ENCODE results near the gene SDK1.

Gene SDK1

DNA sequence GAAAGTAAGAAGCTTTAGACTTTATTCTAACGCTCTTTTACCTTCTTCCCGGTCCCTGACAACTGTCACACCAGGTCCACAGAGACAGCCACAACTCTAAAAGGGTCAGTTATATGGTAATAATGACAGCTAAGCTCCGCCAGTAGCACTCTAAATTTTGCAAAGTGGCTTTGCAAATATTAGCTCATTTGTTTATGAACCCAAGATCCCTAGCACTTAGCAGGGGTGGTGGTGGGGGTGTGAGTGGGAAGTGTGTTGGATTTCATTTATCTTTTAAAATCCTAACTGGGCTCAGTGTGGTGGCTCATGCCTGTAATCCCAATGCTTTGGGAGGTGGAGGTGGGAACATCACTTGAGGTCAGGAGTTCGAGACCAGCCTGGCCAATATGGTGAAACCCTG, 34.8 kb upstream of the SDK1 start:
- ChIA-PET CTCF (interaction anchor here (0.5 kb wide), 1 partner anchor 34 kb away, joined by 3 read pairs; no protein-coding TSS in a partner anchor), POLR2A (no interaction called here)
- no peak for TF ChIP-seq SP1 (IDR thresholded peaks at IDR 0.05)
- TF ChIP-seq ZNF384 (IDR thresholded peaks at IDR 0.05): no peak
- TF ChIP-seq HDGF (IDR thresholded peaks at IDR 0.05; ENCODE audit: borderline replicate concordance): no peak
- TF ChIP-seq, protein P1, sequence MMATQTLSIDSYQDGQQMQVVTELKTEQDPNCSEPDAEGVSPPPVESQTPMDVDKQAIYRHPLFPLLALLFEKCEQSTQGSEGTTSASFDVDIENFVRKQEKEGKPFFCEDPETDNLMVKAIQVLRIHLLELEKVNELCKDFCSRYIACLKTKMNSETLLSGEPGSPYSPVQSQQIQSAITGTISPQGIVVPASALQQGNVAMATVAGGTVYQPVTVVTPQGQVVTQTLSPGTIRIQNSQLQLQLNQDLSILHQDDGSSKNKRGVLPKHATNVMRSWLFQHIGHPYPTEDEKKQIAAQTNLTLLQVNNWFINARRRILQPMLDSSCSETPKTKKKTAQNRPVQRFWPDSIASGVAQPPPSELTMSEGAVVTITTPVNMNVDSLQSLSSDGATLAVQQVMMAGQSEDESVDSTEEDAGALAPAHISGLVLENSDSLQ (IDR thresholded peaks at IDR 0.05): no peak
- TF ChIP-seq ELF4 (IDR thresholded peaks at IDR 0.05): no peak
- TF ChIP-seq FOXM1 (IDR thresholded peaks at IDR 0.05; ENCODE audit: borderline replicate concordance): no peak
- no peak for TF ChIP-seq FOXK2 (IDR thresholded peaks at IDR 0.05)
- no peak for TF ChIP-seq BHLHE40 (IDR thresholded peaks at IDR 0.05; ENCODE audit: borderline replicate concordance)
- no peak for TF ChIP-seq TARDBP (IDR thresholded peaks at IDR 0.05)
- DNase-seq (ENCODE audit: extremely low spot score): no peak

DNA sequence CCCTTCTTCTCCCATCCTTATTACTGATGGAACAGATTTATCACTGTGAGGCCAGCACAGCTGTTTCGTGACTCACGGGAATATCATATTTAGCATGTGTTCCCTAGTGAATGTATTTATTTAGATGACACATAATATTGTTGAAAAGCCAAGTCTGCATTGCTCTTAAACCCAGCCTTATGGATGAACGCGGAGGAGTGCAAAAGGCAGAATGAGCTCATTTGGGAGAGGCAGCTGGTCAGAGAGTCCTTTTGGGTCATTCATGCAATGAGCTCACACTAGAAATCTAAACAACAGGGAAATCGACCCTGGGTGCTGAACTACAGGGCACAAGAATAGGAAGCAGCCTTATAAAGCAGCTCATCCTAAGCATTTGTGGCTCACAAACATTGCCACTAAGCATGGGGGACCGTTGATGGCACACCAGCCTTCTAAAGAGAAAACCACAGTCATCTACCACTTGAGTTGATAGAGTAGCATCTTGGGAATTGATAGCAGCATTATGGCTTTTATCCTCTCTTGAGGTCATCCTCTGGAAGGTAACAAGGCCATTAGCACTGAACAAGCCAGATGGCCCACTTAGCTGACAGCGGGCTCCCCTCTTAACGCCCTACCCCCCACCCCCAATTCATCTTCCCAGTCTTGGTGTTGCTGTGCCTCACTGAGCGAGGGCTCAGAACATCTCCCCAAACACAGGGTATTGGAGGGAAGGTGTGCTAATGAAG, 32.9 kb upstream of the SDK1 start:
- TF ChIP-seq BHLHE40 (IDR thresholded peaks at IDR 0.05; ENCODE audit: borderline replicate concordance) (no peak), FOXA1 (IDR thresholded peaks at IDR 0.05) (no peak), SUZ12 (IDR thresholded peaks at IDR 0.05) (no peak), SP1 (IDR thresholded peaks at IDR 0.05) (no peak), ZNF384 (IDR thresholded peaks at IDR 0.05) (no peak), NFRKB (IDR thresholded peaks at IDR 0.05) (no peak), TARDBP (IDR thresholded peaks at IDR 0.05) (no peak)
- TF ChIP-seq, protein P1 (IDR thresholded peaks at IDR 0.05): no peak
- POLR2A ChIA-PET: no interaction called here
- DNase-seq (ENCODE audit: extremely low spot score): no peak
- CTCF ChIA-PET: interaction anchor here (0.6 kb wide), 1 partner anchor 14 kb away, joined by 3 read pairs; no protein-coding TSS in a partner anchor

DNA sequence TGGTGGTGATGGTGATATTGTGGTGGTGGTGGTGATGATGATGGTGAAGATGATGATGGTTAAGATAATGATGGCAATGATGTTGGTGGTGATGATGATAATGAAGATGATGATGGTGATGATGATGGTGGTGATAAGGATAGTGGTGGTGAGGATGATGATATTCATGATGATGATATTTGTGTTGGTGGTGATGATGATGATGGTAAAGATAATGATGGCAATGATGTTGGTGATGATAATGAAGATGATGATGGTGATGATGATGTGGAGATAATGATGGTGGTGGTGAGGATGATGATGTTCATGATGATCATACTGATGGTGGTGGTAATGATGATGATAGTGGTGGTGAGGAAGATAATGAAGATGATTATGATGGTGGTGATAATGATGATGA, 30.7 kb upstream of the SDK1 start:
- TF ChIP-seq FOXK2 (IDR thresholded peaks at IDR 0.05) (no peak), ZNF384 (IDR thresholded peaks at IDR 0.05) (no peak), L3MBTL2 (conservative IDR thresholded peaks at IDR 0.05) (no peak), TARDBP (IDR thresholded peaks at IDR 0.05) (no peak)

DNA sequence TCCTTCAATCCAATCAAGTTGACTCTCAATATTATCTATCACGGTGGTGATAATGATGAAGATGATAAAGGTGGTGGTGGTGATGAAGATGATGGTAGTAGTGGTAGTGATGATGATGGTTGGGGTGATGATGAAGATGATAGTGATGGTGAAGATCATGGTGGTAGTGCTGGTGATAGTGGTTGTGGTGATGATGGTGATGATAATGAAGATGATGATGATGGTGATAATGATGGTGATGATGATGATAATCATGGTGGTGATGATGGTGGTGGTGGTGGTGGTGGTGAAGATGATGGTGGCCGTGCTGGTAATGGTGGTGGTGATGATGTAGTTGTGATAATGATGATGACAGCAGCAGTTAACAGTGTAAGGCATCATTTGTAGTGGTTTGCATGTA, 29.8 kb upstream of the SDK1 start:
- no peak for DNase-seq (ENCODE audit: extremely low spot score)
- ChIA-PET CTCF (no interaction called here), POLR2A (no interaction called here)
- TF ChIP-seq ELF4 (IDR thresholded peaks at IDR 0.05) (no peak), FOXA1 (IDR thresholded peaks at IDR 0.05) (no peak), ARNT (IDR thresholded peaks at IDR 0.05) (no peak), ZNF384 (IDR thresholded peaks at IDR 0.05) (no peak), LEF1 (IDR thresholded peaks at IDR 0.05; ENCODE audit: borderline replicate concordance) (no peak), FOXK2 (IDR thresholded peaks at IDR 0.05) (no peak), HDGF (IDR thresholded peaks at IDR 0.05; ENCODE audit: borderline replicate concordance) (no peak), FOXM1 (IDR thresholded peaks at IDR 0.05; ENCODE audit: borderline replicate concordance) (no peak), NFRKB (IDR thresholded peaks at IDR 0.05) (no peak), TARDBP (IDR thresholded peaks at IDR 0.05) (no peak)

More for the DNA sequence above, 30.7 kb upstream of the SDK1 start:
- ChIA-PET CTCF (no interaction called here), POLR2A (no interaction called here)
- no peak for DNase-seq (ENCODE audit: extremely low spot score)

DNA sequence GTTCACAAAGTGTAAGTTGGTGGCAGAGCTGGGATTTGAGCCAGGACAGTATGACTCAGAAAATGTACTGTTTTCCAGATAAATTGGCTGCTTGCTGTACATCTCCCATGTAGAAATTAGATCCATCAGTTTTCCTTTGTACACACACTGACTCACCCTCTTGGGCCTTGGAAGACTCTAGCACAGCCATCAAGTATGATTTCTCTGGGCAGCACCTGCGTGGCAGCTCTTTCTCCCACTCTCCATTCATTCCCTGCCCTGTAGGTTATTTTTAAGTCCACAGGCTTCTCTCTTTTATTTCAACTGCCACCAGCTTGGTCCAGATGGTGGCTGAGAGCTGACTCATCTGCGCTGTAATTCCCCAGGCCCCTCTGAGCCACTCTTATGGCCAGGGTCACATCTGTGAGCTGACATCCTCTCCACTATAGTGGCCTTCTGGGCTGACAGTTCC, 28.3 kb upstream of the SDK1 start:
- POLR2A ChIA-PET: no interaction called here
- no peak for DNase-seq (ENCODE audit: extremely low spot score)
- CTCF ChIA-PET: no interaction called here
- no peak for TF ChIP-seq BHLHE40 (IDR thresholded peaks at IDR 0.05; ENCODE audit: borderline replicate concordance)
- TF ChIP-seq, protein P1 (IDR thresholded peaks at IDR 0.05): no peak
- no peak for TF ChIP-seq FOXM1 (IDR thresholded peaks at IDR 0.05; ENCODE audit: borderline replicate concordance)
- TF ChIP-seq FOXA1 (IDR thresholded peaks at IDR 0.05): no peak
- no peak for TF ChIP-seq HDGF (IDR thresholded peaks at IDR 0.05; ENCODE audit: borderline replicate concordance)
- no peak for TF ChIP-seq ELF4 (IDR thresholded peaks at IDR 0.05)
- TF ChIP-seq NFRKB (IDR thresholded peaks at IDR 0.05): no peak
- no peak for TF ChIP-seq LEF1 (IDR thresholded peaks at IDR 0.05; ENCODE audit: borderline replicate concordance)
- no peak for TF ChIP-seq TARDBP (IDR thresholded peaks at IDR 0.05)
- no peak for TF ChIP-seq SP1 (IDR thresholded peaks at IDR 0.05)
- TF ChIP-seq ARNT (IDR thresholded peaks at IDR 0.05): no peak
- no peak for TF ChIP-seq ZNF384 (IDR thresholded peaks at IDR 0.05)
- no peak for TF ChIP-seq SUZ12 (IDR thresholded peaks at IDR 0.05)
- TF ChIP-seq L3MBTL2 (conservative IDR thresholded peaks at IDR 0.05): no peak
- no peak for TF ChIP-seq FOXK2 (IDR thresholded peaks at IDR 0.05)
- TF ChIP-seq CTBP1 (IDR thresholded peaks at IDR 0.05; ENCODE audit: borderline replicate concordance): no peak

DNA sequence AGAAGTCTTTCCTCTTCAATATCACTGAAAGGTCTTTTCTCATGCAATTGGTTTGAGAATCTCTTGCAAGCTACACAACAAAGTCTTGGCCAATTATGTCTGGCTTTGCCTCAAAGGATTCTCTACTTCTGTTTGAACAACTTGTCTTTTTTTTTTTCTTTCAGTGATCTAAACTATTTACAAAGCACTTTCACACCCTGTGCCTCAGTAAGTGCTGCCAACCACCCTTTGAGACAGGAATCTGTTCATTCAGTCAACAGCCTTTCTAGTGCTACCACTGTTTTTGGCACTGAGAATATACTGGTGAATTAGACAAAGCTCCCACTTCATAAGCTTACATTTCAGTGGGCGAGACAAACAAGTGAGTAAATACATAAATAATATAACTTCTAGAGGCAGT, 26.9 kb upstream of the SDK1 start:
- ChIA-PET CTCF (no interaction called here), POLR2A (no interaction called here)
- DNase-seq (ENCODE audit: extremely low spot score): no peak
- TF ChIP-seq ZNF384 (IDR thresholded peaks at IDR 0.05) (no peak), BHLHE40 (IDR thresholded peaks at IDR 0.05; ENCODE audit: borderline replicate concordance) (no peak), TARDBP (IDR thresholded peaks at IDR 0.05) (no peak), FOXK2 (IDR thresholded peaks at IDR 0.05) (no peak), FOXA1 (IDR thresholded peaks at IDR 0.05) (no peak), NFRKB (IDR thresholded peaks at IDR 0.05) (no peak), LEF1 (IDR thresholded peaks at IDR 0.05; ENCODE audit: borderline replicate concordance) (no peak), ARNT (IDR thresholded peaks at IDR 0.05) (no peak), SUZ12 (IDR thresholded peaks at IDR 0.05) (no peak), L3MBTL2 (conservative IDR thresholded peaks at IDR 0.05) (no peak), FOXM1 (IDR thresholded peaks at IDR 0.05; ENCODE audit: borderline replicate concordance) (no peak), CTBP1 (IDR thresholded peaks at IDR 0.05; ENCODE audit: borderline replicate concordance) (no peak), SP1 (IDR thresholded peaks at IDR 0.05) (no peak), ELF4 (IDR thresholded peaks at IDR 0.05) (no peak), HDGF (IDR thresholded peaks at IDR 0.05; ENCODE audit: borderline replicate concordance) (no peak)
- TF ChIP-seq, protein P1 (IDR thresholded peaks at IDR 0.05): no peak
